ENCODE results near the gene WTAP.
A peak's percentile ranks its signal among the peaks of the same experiment; 100 is the strongest.
"Not testable (repeated sequence)": the region's sequence is repeated elsewhere in the genome, so short reads cannot be mapped to it uniquely, and the experiment has no call there.

Gene WTAP

DNA sequence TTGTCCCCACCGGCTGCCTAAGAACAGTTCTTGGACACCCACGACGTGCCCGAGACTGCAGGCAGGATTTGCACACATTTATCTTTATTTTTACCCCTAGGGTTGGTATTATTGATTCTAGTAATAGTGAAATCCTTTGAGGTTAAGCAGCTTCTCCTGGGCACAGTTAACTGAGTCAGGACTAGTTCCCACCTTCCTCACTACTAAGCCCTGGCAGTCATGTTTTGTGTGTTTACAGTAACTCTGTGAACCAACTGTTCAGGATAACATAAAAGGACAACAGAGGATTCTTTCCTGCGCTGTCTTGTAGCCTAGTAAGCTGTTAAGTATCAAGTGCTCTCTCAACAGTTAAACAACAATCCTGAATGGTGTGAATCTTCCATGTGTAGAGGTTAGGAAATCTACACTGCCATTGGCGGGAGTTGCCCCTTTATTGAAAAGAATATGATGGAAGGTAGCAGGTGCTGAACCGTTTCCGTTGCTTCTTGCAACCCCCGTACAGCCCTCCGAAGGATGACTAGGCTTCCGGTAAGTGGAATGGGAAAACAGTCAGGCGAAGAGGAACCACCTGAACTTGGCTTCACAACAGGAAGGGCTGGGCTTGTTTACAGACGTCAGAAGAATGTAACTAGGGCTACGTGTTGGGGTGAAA is 33.3 kb upstream of the WTAP start:
- DNase-seq (ENCODE audit: low read depth) = no peak

GRCh38 chr6:159695984-159696383 is 31.3 kb upstream of the WTAP start:
- DNase-seq (ENCODE audit: low read depth) = no peak

DNA sequence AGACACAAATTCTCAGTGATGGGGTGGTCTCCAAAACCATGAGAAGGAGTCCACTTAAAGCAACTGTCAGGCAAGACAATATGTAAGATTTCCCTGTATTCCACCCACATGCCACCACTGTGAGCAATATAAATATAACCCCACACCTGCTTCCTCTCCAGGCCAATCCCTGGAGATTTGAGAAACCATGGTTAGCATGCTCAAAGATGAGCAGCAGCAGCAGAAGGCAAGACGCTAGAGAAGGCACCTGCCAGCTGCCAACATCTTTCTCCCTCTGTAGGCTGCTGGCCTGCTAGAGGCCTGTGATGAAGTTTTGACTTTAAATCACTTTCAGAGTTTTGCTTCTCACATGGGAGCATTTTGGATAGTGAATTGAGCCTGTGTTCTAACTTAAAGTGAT is 26.3 kb upstream of the WTAP start:
- no peak for DNase-seq (ENCODE audit: low read depth)

DNA sequence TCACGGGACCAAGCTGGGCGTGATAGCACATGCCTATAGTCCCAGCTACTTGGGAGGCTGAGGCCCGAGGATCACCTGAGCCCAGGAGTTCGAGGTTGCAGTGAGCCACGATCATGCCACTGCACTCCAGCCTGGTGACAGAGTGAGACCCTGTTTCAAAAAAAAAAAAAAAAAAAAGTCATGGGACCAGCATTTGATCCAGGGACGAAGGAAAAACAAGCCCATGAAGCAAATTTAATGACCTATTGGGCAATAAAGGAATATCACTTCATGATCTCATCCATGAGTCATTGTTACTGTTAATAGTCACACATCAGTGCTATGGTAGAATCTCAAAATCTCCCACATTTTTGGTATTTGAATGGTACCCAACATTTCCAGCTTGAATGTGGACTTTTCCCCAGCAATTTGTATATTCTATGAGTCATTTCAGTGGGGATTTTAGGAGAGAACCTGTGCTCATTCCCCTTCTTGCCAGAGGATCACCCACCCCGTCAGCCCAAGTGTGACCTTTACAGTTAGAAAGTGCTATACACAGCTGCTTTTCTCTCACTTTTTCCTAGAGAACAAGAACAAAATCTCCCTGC is 25.8 kb upstream of the WTAP start:
- peak; percentile 84 for DNase-seq (ENCODE audit: low read depth)

DNA sequence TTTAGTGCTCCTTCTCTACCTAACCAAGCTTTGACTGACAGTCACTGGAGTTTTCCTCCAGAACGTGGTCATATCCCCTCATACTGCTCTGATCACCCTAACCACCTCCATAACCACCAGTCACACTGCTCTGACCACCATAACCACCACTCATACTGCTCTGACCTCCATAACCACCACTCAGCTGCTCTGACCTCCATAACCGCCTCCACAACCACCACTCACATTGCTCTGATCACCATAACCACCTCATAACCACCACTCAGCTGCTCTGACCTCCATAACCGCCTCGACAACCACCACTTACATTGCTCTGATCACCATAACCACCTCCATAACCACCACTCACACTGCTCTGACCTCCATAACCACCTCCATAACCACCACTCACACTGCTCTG is 16.7 kb upstream of the WTAP start:
- not testable (repeated sequence) for DNase-seq (ENCODE audit: low read depth)

DNA sequence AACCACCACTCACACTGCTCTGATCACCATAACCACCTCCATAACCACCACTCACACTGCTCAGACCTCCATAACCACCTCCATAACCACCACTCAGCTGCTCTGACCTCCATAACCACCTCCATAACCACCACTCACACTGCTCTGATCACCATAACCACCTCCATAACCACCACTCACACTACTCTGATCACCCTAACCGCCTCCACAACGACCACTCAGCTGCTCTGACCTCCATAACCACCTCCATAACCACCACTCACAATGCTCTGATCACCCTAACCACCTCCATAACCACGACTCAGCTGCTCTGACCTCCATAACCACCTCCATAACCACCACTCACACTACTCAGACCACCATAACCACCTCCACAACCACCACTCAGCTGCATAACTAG is 14.9 kb upstream of the WTAP start:
- DNase-seq (ENCODE audit: low read depth) = not testable (repeated sequence)

DNA sequence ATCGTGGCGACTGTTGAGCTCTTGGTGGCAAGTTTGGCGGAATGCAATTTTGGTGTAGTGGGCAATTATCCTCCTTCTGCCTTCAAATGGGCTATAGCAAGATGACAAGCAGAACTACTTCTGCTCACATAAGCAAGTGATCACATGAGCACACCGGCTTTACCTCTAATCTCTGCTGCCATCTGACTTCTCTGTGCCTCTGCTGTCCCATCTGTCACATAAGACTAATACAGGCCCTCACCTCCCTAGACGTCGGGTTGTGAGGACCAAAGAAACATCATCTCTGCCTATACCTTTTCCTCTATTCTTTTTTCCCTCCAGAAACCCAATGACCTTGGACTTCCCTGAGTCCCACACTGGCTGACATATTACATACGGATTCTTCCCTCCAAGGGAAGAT is 13.3 kb upstream of the WTAP start:
- DNase-seq (ENCODE audit: low read depth) = no peak

DNA sequence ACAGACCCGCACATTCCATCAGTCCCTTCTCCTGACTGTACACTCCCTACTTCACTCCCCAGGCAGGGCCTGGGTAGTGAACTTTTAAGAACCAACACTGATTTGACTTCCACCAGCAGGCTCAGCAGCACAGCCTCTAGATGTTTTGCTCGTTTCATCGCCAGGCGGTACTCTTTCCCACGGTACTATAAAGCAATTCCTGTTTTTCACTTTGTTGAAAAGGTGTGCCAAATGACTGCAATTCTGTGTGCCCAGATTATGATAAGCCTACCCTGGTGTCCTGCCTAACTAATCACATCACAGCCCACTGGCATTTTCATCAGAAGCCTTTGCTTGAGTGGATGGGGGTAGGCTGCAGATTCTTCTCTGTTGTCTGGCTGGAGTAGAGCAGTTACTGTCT is 12.9 kb upstream of the WTAP start:
- DNase-seq (ENCODE audit: low read depth) = no peak

DNA sequence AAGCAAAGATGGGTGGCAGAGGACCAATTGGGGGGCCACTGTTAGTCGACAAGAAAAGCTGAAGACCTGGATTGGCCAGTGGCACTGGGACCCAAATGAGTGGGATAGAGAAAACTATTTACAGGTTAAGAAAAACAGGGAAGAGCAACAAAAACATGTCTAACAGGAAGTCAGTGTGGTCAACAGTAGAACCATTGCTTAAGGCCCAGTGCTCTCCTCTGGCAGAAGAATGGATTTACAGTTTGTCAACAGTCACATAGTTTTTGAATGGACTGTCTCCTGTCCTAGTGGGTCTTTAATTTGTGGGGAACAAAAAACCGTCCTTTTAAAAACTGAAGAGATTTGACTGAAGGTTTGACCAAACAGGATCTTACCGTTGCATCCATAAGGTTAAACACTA is 12.1 kb upstream of the WTAP start:
- DNase-seq (ENCODE audit: low read depth) = no peak

DNA sequence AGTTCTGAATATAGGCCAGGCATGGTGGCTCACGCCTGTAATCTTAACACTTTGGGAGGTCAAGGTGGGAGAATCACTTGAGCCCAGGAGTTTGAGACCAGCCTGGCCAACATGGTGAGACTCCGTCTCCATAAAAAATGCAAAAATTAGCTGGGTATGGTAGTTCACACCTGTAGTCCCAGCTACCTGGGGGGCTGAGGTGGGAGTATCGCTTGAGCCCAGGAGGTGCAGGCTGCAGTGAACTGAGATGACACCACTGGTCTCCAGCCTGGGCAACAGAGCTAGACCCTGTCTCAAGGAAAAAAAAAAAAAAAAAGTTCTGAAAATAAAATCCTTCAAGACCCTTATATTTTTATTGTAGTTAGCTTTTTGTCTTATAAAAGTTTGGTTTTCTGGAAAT is 11.7 kb upstream of the WTAP start:
- DNase-seq (ENCODE audit: low read depth) = no peak

DNA sequence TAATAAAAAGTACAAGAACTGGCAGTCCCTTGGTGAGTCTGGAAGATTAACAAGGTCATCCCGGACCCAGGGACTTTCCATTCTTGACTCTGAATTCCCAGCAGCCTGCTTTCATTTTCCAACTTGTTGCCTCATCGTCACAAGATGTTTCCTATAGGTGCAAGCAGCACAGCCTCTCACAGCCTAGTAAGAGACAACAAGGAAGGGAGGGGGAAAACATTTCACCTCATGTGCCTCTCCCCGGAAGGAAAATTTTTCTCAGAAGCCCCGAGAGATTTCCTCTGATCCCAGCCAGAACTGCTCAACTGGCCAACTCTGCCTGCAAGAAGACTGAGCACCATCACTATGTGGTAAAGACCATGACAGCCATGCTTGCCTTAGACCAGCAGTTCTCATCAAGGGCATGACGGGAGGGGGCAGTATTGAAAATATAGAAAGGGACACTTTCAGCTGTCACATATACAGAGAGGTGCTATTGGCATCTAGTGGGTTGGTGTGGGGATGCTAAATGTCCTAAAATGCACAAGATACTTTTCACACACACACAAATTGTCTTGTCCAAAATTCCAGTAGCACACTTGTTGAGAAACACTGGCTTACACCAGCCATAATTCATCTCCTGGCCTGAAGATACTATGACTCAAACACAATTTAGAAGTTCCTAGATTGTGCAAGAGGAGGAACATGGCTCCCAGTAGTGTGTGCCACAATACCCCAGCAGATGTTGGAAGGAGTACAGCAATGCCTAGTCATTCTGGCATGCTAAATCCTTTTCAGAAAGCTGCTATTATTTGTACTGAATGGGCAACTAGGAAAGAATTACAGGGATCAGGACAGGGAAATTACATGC is 10.8 kb upstream of the WTAP start:
- DNase-seq (ENCODE audit: low read depth) = peak; percentile 95

DNA sequence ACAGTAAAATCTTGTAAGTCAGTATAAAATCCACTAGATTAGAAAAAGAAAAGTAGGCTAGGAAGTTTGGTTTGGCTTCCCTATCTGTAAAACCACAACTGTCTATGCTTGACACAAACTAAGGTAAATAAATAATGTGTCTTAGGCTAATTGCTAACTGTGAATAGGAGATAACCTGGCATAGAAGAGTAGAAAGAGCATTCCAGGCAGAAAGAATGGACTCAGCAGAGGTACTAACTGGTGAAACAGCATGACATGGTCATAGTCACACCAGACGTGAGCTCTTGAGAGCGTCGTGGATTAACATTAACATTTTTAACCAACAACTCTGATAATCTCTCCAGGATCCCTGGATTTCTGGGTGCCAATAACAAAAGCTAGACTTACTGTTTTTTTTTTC is 8.7 kb upstream of the WTAP start:
- no peak for DNase-seq (ENCODE audit: low read depth)

DNA sequence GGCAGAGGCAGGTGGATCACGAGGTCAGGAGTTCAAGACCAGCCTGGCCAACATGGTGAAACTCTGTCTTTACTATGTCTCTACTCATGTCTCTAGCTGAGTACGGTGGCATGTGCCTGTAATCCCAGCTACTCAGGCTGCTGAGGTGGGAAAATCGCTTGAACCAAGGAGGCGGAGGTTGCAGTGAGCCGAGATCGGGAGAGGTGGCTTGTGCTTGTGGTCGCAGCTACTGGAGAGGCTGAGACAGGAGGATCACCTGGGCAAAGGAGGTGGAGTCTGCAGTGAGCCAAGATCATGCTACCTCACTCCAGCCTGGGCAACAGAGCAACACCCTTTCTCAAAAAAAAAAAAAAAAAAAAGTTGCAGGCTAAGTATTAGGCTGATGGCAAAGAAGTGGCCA is 8.0 kb upstream of the WTAP start:
- DNase-seq (ENCODE audit: low read depth) = no peak

GRCh38 chr6:159720708-159721107 is 6.6 kb upstream of the WTAP start:
- no peak for DNase-seq (ENCODE audit: low read depth)

GRCh38 chr6:159721981-159722380 is 5.3 kb upstream of the WTAP start:
- not testable (repeated sequence) for DNase-seq (ENCODE audit: low read depth)

- no peak for DNase-seq (ENCODE audit: low read depth)
Observed at GRCh38 chr6:159722655-159723054, 4.7 kb upstream of the WTAP start.

DNA sequence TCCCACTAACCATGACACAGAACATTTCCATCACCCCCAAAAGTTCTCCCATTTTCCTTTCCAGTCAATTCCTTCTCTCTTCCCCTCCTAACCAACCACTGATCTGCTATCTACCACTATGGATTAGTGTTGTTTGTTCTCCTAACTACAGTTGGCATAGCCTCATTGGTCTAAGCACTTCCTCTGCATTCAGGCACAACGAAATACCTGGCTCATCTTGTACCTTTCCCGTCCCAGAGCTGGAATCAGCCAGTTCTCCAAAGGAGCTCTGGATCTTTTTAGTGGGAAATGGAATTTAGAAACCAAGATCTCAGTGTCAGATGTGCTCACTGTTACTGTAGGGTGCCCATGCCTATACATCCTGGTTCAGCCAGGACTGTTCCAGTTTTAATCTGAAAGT is 4.0 kb upstream of the WTAP start:
- DNase-seq (ENCODE audit: low read depth) = no peak

- DNase-seq (ENCODE audit: low read depth) = no peak
Observed at GRCh38 chr6:159724778-159725177, 2.5 kb upstream of the WTAP start.

DNA sequence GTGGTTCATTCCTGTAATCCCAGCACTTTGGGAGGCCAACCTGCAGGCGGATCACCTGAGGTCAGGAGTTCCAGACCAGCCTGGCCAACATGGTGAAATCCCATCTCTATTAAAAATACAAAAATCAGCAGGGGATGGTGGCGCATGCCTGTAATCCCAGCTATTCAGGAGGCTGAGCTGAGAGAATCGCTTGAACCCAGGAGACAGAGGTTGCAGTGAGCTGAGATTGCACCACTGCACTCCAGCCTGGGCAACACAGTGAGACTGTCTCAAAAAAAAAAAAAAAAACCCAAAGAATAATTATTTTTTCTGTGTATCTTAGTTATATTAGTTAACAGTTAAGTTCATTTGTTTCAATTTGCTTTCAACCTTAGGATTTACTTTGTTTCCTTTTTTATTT is 2.1 kb upstream of the WTAP start:
- not testable (repeated sequence) for DNase-seq (ENCODE audit: low read depth)

DNA sequence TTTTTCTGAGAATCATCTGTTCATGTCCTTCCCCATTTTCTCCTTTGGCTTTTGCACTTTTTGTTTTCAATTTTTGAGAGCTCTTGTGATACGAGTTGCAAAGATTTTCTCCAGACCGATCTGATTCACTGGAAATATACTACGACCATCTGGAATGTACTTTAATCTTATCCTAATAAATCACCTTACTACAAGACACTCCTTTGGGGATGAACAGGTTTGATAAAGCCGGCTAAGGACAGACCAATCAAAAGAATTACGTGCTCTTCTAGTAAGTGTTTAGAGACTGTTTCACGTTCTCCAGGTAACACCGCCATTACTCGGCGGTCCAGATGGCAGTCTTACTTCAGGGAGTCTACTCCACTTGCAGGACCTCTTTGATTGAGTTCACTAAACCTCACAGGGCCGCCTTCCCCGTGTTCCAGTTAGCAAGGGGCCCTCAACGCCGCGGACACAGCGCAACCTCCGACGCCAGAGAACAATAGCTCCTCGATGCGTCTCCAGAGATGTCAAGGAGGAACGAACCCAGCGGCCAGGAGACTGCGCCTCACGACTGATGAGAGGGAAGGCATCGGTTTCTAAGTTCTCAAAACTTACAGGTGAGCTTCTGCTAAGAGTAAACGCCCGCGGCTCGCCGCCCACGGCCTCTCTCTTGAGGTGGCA is 920 bp upstream of the WTAP start:
- DNase-seq (ENCODE audit: low read depth) = no peak

DNA sequence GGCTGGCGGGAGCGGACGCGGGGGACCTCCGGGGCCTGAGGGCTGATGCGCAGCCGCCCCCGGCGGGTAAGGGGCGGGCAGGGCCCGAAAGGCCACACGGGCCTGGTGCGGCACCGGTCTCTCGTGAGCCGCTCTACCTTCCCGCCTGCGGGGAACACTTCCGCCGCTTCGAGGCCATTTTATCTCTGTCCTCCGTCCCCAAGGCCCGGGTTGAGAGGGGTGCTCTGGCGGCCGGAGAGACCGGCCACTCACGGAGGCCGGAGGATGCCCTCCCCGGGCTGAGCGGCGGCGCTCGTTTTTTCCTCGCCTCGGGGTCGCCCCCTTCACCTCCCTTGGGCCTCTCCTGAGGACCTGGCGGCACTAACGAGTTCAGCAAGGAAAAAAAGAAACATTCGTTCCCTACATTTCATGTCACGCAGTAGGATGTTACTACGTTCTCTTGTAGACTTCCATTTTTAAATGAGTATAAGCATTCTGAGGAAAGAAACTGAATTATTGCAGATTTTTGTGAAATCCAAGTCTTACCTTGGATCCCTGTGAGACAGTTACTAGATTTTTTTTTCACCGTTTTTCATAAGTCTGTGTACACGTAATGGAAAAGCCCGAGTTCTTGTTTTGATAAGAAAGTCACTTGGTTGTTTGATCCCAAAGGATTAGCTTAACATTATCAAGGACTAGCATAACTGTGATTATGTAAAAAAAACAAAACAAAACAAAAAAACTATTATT is 575 bp downstream of the WTAP start:
- DNase-seq (ENCODE audit: low read depth) = no peak

- DNase-seq (ENCODE audit: low read depth) = no peak
Observed at GRCh38 chr6:159728531-159728964, 1.2 kb downstream of the WTAP start.
